Chondrocyte (in vitro differentiated cells): ENCODE results near the gene DCBLD1. TPM values are rescaled to one million over a fixed set of nuclear protein-coding genes. Genes with fewer than 3 reads are reported as not detected.

Source experiments
- DNase-seq: peaks from one replicate; pipeline ENCODE4 v3.0.0; 2021; ENCODE audit warnings: mixed read lengths, low spot score
- H3K27ac Mint-ChIP-seq: one replicate; pipeline ENCODE4 v1.8.0; 2021; ENCODE audit warnings: mild to moderate bottlenecking, moderate library complexity, mixed read lengths; ENCODE audit not compliant: unreplicated experiment
- H3K27me3 Mint-ChIP-seq: 2 replicates; pipeline ENCODE4 v1.8.0; 2021; ENCODE audit warnings: low read depth, mixed read lengths
- H3K36me3 Mint-ChIP-seq: 2 replicates; pipeline ENCODE4 v1.8.0; 2021; ENCODE audit warnings: low read depth, mixed read lengths
- H3K4me1 Mint-ChIP-seq: 2 replicates; pipeline ENCODE4 v1.8.0; 2021; ENCODE audit warnings: low read depth, mild to moderate bottlenecking, mixed read lengths
- H3K4me3 Mint-ChIP-seq: one replicate; pipeline ENCODE4 v1.8.0; 2021; ENCODE audit warnings: mild to moderate bottlenecking, moderate library complexity, mixed read lengths; ENCODE audit not compliant: unreplicated experiment
- H3K9me3 Mint-ChIP-seq: 2 replicates; pipeline ENCODE4 v1.8.0; 2021; ENCODE audit warnings: low read depth, mixed read lengths
- total RNA-seq: library from RNA; stranded (reverse); gene quantifications from 3 replicates; pipeline ENCODE4 v1.2.1, GENCODE V29; 2021
- TF ChIP-seq, protein P1 (sequence below): fragments of 200-600 bp; sonication (generic); IDR thresholded peaks from 2 replicates; pipeline ENCODE4 v1.5.0; 2021; ENCODE audit warnings: antibody characterized with exemption, mild to moderate bottlenecking, moderate library complexity

The DCBLD1 gene
- total RNA-seq, 1 donor from 2014 or later: 39.3 TPM

DNA sequence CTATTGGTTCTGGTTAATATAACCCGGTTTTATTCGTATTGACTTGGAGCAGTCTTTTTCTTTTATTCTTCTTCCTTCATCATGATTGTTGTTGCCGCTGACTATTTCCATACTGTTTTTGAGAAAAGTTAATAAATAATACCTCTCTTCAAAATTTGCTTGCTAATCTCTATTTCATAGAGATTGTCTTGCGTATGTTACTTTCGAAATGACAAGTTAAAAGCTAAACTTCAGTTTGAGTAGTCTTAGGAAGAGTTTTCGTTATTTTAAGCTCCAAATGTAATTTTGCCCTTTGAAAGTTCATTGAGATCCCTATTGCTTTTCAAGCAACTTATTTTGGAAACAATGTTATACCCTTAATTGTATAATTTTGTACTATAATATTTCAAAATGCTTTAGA, 36.4 kb downstream of the DCBLD1 start:
- Mint-ChIP-seq H3K4me3 (no peak overlapping the region), H3K27me3 (no peaks in the 10 kb centered on the region), H3K9me3 (no peaks in the 10 kb centered on the region), H3K4me1 (peaks cover 85% of the 10 kb centered on the region), H3K36me3 (peaks cover 10% of the 10 kb centered on the region), H3K27ac (no peak overlapping the region)
- no peak for DNase-seq
- TF ChIP-seq, protein P1, sequence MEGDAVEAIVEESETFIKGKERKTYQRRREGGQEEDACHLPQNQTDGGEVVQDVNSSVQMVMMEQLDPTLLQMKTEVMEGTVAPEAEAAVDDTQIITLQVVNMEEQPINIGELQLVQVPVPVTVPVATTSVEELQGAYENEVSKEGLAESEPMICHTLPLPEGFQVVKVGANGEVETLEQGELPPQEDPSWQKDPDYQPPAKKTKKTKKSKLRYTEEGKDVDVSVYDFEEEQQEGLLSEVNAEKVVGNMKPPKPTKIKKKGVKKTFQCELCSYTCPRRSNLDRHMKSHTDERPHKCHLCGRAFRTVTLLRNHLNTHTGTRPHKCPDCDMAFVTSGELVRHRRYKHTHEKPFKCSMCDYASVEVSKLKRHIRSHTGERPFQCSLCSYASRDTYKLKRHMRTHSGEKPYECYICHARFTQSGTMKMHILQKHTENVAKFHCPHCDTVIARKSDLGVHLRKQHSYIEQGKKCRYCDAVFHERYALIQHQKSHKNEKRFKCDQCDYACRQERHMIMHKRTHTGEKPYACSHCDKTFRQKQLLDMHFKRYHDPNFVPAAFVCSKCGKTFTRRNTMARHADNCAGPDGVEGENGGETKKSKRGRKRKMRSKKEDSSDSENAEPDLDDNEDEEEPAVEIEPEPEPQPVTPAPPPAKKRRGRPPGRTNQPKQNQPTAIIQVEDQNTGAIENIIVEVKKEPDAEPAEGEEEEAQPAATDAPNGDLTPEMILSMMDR: no peak

- no peak overlapping the region for H3K4me3 Mint-ChIP-seq
- H3K27me3 Mint-ChIP-seq: no peaks in the 10 kb centered on the region
- H3K27ac Mint-ChIP-seq: peak overlapping the region; percentile 82
- peaks cover 13% of the 10 kb centered on the region for H3K36me3 Mint-ChIP-seq
- no peak for DNase-seq
- no peaks in the 10 kb centered on the region for H3K9me3 Mint-ChIP-seq
- TF ChIP-seq, protein P1: no peak
- peaks cover 71% of the 10 kb centered on the region for H3K4me1 Mint-ChIP-seq
Measured at GRCh38 chr6:117520603-117521395, 38.3 kb downstream of the DCBLD1 start.

DNA sequence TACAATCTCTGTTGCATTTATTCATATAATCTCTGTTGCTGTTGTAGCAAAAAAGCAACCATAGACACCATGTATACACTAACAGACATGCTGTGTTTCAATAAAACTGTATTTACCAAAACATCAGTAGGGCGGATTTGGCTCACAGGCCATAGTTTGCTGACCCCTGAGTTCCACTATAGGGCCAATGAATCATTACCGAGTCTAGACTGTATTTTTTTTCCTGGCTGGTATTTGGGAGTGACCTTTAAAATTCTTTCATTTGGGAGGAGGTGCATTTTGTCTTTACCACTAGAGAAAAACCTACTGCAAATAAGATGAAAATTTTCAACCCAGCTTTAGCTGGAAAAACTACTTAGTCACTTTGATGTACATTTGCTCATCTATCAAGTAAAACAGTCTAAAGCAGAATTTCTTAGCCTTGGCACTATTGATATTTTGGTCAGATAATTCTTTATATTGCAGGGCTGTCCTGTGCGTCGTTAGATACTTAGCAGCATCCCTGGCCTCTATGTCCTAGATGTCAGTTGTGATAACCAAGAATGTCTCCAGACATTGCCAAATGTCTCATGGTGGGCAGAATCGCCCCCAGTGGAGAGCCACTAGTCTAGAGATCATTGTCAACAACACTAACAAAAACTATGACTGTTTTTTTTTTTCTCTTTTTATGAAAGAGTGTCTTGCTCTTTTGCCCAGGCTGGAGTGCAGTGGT, 39.5 kb downstream of the DCBLD1 start:
- Mint-ChIP-seq H3K4me1 (peaks cover 64% of the 10 kb centered on the region), H3K4me3 (peak overlapping the region; percentile 30), H3K36me3 (peaks cover 10% of the 10 kb centered on the region), H3K27ac (peak overlapping the region; percentile 82), H3K27me3 (no peaks in the 10 kb centered on the region), H3K9me3 (no peaks in the 10 kb centered on the region)
- TF ChIP-seq, protein P1: no peak
- no peak for DNase-seq

DNA sequence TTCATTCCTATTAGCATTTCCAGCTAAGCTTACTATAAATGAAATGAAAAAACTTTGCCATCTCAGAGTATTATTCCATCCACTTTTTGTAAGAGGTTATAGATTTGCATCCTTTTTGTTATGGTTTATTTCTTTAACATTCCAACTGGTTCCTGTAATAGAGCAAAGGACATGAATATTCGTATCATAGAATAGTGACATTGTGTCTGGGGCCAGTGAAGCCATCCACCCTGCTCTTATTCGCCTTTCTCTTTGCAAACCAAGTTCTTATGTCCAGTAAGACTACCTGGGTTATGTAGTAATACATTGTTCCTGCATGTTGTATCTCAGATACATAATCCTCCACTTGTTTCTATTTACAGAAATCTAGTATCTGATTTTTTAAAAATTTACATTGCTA, 43.1 kb downstream of the DCBLD1 start:
- no peak overlapping the region for H3K4me3 Mint-ChIP-seq
- H3K4me1 Mint-ChIP-seq: peaks cover 41% of the 10 kb centered on the region
- no peaks in the 10 kb centered on the region for H3K27me3 Mint-ChIP-seq
- H3K36me3 Mint-ChIP-seq: peaks cover 5% of the 10 kb centered on the region
- DNase-seq: no peak
- no peaks in the 10 kb centered on the region for H3K9me3 Mint-ChIP-seq
- H3K27ac Mint-ChIP-seq: no peak overlapping the region
- TF ChIP-seq, protein P1: no peak

DNA sequence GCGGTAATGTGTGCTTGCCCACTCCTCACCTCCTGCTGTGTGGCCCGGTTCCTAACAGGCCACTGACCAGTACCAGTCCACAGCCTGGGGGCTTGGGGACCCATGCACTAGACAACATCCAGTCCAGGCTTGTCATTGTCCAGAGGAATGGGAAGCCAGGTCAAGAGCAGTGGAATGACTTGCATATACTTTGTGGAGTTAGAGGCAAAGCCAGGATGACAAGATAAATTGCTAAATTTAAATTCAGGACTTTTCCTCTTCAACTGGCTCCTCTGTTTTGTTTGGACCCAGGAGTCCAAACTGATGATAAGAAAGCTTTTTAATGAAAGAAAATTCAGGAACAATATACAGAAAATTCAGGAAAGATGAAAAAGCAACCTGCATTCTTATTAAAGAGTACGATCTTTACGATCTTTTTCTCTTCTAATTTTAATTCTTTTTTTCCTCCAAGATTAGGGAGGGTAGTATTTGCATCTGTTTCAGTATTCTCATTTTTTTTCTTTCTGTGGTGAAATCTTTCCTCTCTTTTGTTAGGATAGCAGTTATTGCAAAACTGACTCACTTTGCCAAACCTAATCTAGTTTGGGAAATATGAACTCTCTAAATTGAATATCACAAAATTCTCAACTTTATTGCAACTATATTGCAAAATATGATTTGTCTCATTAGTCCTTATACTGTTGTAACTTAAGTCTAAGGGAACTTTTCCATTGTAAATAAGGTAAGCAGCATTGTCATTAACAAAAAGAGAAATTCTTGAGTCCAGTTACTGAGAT, 48.2 kb downstream of the DCBLD1 start:
- DNase-seq: no peak
- Mint-ChIP-seq H3K4me3 (no peak overlapping the region), H3K27me3 (no peaks in the 10 kb centered on the region), H3K27ac (peak overlapping the region; percentile 88), H3K36me3 (peaks cover 13% of the 10 kb centered on the region), H3K9me3 (no peaks in the 10 kb centered on the region), H3K4me1 (peaks cover 31% of the 10 kb centered on the region)
- TF ChIP-seq, protein P1: no peak
